ENCODE measurements around the gene MAPKAP1.
A peak's percentile ranks its signal among the peaks of the same experiment; 100 is the strongest.

MAPKAP1 gene

GRCh38 chr9:125706651-125707471 lies at the start of gene MAPKAP1:
Gene MAPKAP1, minus strand, starts transcription at chr9:125707208. Its CDS starts 34,634 bp downstream, at chr9:125672574.
- peaks cover 50% of the 10 kb centered on the region for H3K79me2 ChIP-seq (ENCODE audit: insufficient read depth, low read length)

GRCh38 chr9:125756518-125756917 lies 49.5 kb upstream of the MAPKAP1 start:
- TF ChIP-seq EZH2phosphoT487 (conservative IDR thresholded peaks at IDR 0.05; ENCODE audit: low read length): no peak
- TF ChIP-seq CTCF (IDR thresholded peaks at IDR 0.05; ENCODE audit: insufficient read depth, low read length, poor library complexity, severe bottlenecking): no peak
- Histone ChIP-seq H3K27ac (ENCODE audit: low read depth, low read length) (no peak overlapping the region), H4K20me1 (ENCODE audit: low read depth, low read length) (no peaks in the 10 kb centered on the region), H3F3A (ENCODE audit: insufficient read depth) (peaks cover 5% of the 10 kb centered on the region; the same call in 1 of the 2 replicates), H3K4me2 (ENCODE audit: low read depth, low read length, poor library complexity, severe bottlenecking) (no peak overlapping the region), H3K79me2 (ENCODE audit: insufficient read depth, low read length) (no peaks in the 10 kb centered on the region), H2AFZ (ENCODE audit: low read depth, low read length, severe bottlenecking) (no peak overlapping the region), H3K27me3 (ENCODE audit: low read length) (no peaks in the 10 kb centered on the region), H3K9me2 (replicated peaks; ENCODE audit: insufficient read depth, low read length) (no peaks in the 10 kb centered on the region), H3K9ac (ENCODE audit: low read length) (no peak overlapping the region), H3K36me3 (ENCODE audit: low read length) (no peaks in the 10 kb centered on the region; the same call in none of the 2 replicates), H3K4me3 (ENCODE audit: insufficient read depth, low read length, poor library complexity, severe bottlenecking) (no peak overlapping the region), H3K9me3 (ENCODE audit: insufficient read depth, low read length) (no peaks in the 10 kb centered on the region)

More at GRCh38 chr9:125706651-125707471, at the start of gene MAPKAP1:
- Histone ChIP-seq H3K4me2 (ENCODE audit: low read depth, low read length, poor library complexity, severe bottlenecking) (peak within 1 kb of the TSS; percentile 99), H3K4me3 (ENCODE audit: insufficient read depth, low read length, poor library complexity, severe bottlenecking) (peak within 1 kb of the TSS; percentile 97), H2AFZ (ENCODE audit: low read depth, low read length, severe bottlenecking) (peak within 1 kb of the TSS; percentile 87), H3K9me2 (replicated peaks; ENCODE audit: insufficient read depth, low read length) (no peaks in the 10 kb centered on the region), H3F3A (ENCODE audit: insufficient read depth) (no peaks in the 10 kb centered on the region), H4K20me1 (ENCODE audit: low read depth, low read length) (no peaks in the 10 kb centered on the region), H3K9ac (ENCODE audit: low read length) (peak within 1 kb of the TSS; percentile 86), H3K27me3 (ENCODE audit: low read length) (no peaks in the 10 kb centered on the region), H3K9me3 (ENCODE audit: insufficient read depth, low read length) (no peaks in the 10 kb centered on the region), H3K27ac (ENCODE audit: low read depth, low read length) (peak within 1 kb of the TSS; percentile 30), H3K36me3 (ENCODE audit: low read length) (no peaks in the 10 kb centered on the region)
- no peak for TF ChIP-seq CTCF (IDR thresholded peaks at IDR 0.05; ENCODE audit: insufficient read depth, low read length, poor library complexity, severe bottlenecking)
- TF ChIP-seq EZH2phosphoT487 (conservative IDR thresholded peaks at IDR 0.05; ENCODE audit: low read length): no peak

GRCh38 chr9:125755340-125755739 lies 48.3 kb upstream of the MAPKAP1 start:
- Histone ChIP-seq H3K27ac (ENCODE audit: low read depth, low read length) (no peak overlapping the region), H3K9me2 (replicated peaks; ENCODE audit: insufficient read depth, low read length) (no peaks in the 10 kb centered on the region), H3K4me2 (ENCODE audit: low read depth, low read length, poor library complexity, severe bottlenecking) (no peak overlapping the region), H3K36me3 (ENCODE audit: low read length) (peaks cover 2% of the 10 kb centered on the region), H3K4me3 (ENCODE audit: insufficient read depth, low read length, poor library complexity, severe bottlenecking) (no peak overlapping the region), H3K9ac (ENCODE audit: low read length) (no peak overlapping the region), H2AFZ (ENCODE audit: low read depth, low read length, severe bottlenecking) (no peak overlapping the region), H3K79me2 (ENCODE audit: insufficient read depth, low read length) (no peaks in the 10 kb centered on the region), H3K9me3 (ENCODE audit: insufficient read depth, low read length) (no peaks in the 10 kb centered on the region), H4K20me1 (ENCODE audit: low read depth, low read length) (no peaks in the 10 kb centered on the region), H3F3A (ENCODE audit: insufficient read depth) (peaks cover 5% of the 10 kb centered on the region; the same call in 1 of the 2 replicates), H3K27me3 (ENCODE audit: low read length) (no peaks in the 10 kb centered on the region)
- TF ChIP-seq EZH2phosphoT487 (conservative IDR thresholded peaks at IDR 0.05; ENCODE audit: low read length) (no peak), CTCF (IDR thresholded peaks at IDR 0.05; ENCODE audit: insufficient read depth, low read length, poor library complexity, severe bottlenecking) (no peak)
